Measurements from ENCODE around the gene ATP2B3.

- TF ChIP-seq EZH2phosphoT487 (IDR thresholded peaks at IDR 0.05; ENCODE audit: borderline replicate concordance) (no peak), CTCF (conservative IDR thresholded peaks at IDR 0.05; ENCODE audit: low read length) (no peak)
These were observed 82.0 kb downstream of the ATP2B3 start for GRCh38 chrX:153599192-153600031.
